ENCODE results near the gene ATG14.
"Not testable (repeated sequence)": the region's sequence is repeated elsewhere in the genome, so short reads cannot be mapped to it uniquely, and the experiment has no call there.

Gene ATG14

GRCh38 chr14:55349565-55349964 is 62.1 kb downstream of the ATG14 start:
- no peak overlapping the region for H3K27ac ChIP-seq (ENCODE audit: low read depth, low read length)
- H3K36me3 ChIP-seq (ENCODE audit: insufficient read depth, low read length), result peaks cover 27% of the 10 kb centered on the region

GRCh38 chr14:55348766-55349453 is 62.7 kb downstream of the ATG14 start:
- Histone ChIP-seq H3K36me3 (ENCODE audit: insufficient read depth, low read length) (peaks cover 27% of the 10 kb centered on the region), H3K9me3 (ENCODE audit: insufficient read depth, low read depth, low read length) (no peaks in the 10 kb centered on the region), H3K27me3 (ENCODE audit: insufficient read depth, low read length) (no peaks in the 10 kb centered on the region), H3K27ac (ENCODE audit: low read depth, low read length) (no peak overlapping the region), H3K9ac (ENCODE audit: low read depth, low read length) (no peak overlapping the region), H3K4me3 (ENCODE audit: low read length) (no peak overlapping the region), H3K4me1 (ENCODE audit: insufficient read depth, low read length) (no peaks in the 10 kb centered on the region)
- WGBS, result 89% methylated on average over 4 of the region's 4 CpGs

More at GRCh38 chr14:55349565-55349964, 62.1 kb downstream of the ATG14 start:
- Histone ChIP-seq H3K4me1 (ENCODE audit: insufficient read depth, low read length) (no peaks in the 10 kb centered on the region), H3K9me3 (ENCODE audit: insufficient read depth, low read depth, low read length) (no peaks in the 10 kb centered on the region), H3K4me3 (ENCODE audit: low read length) (no peak overlapping the region), H3K27me3 (ENCODE audit: insufficient read depth, low read length) (no peaks in the 10 kb centered on the region), H3K9ac (ENCODE audit: low read depth, low read length) (no peak overlapping the region)
- WGBS, result 93% methylated on average over 12 of the region's 12 CpGs

- H3K27me3 ChIP-seq (ENCODE audit: insufficient read depth, low read length), result no peaks in the 10 kb centered on the region
- H3K36me3 ChIP-seq (ENCODE audit: insufficient read depth, low read length), result peaks cover 24% of the 10 kb centered on the region
- no peaks in the 10 kb centered on the region for H3K4me1 ChIP-seq (ENCODE audit: insufficient read depth, low read length)
- no peak overlapping the region for H3K4me3 ChIP-seq (ENCODE audit: low read length)
- H3K9me3 ChIP-seq (ENCODE audit: insufficient read depth, low read depth, low read length), result no peaks in the 10 kb centered on the region
- 96% methylated on average over 3 of the region's 3 CpGs for WGBS
- H3K9ac ChIP-seq (ENCODE audit: low read depth, low read length), result no peak overlapping the region
- no peak overlapping the region for H3K27ac ChIP-seq (ENCODE audit: low read depth, low read length)
Measured at GRCh38 chr14:55347748-55348147, 63.9 kb downstream of the ATG14 start.

- Histone ChIP-seq H3K27ac (ENCODE audit: low read depth, low read length) (no peak overlapping the region), H3K9me3 (ENCODE audit: insufficient read depth, low read depth, low read length) (no peaks in the 10 kb centered on the region), H3K27me3 (ENCODE audit: insufficient read depth, low read length) (no peaks in the 10 kb centered on the region), H3K36me3 (ENCODE audit: insufficient read depth, low read length) (peaks cover 18% of the 10 kb centered on the region), H3K4me1 (ENCODE audit: insufficient read depth, low read length) (no peaks in the 10 kb centered on the region), H3K9ac (ENCODE audit: low read depth, low read length) (no peak overlapping the region), H3K4me3 (ENCODE audit: low read length) (no peak overlapping the region)
- 89% methylated on average over 1 of the region's 1 CpG for WGBS
Measured at GRCh38 chr14:55347040-55347439, 64.6 kb downstream of the ATG14 start.

GRCh38 chr14:55344582-55345163 is 67.0 kb downstream of the ATG14 start:
- WGBS, result 86% methylated on average over 5 of the region's 6 CpGs
- not testable (repeated sequence) for H3K36me3 ChIP-seq (ENCODE audit: insufficient read depth, low read length); H3K9me3 ChIP-seq (ENCODE audit: insufficient read depth, low read depth, low read length); H3K27ac ChIP-seq (ENCODE audit: low read depth, low read length); H3K9ac ChIP-seq (ENCODE audit: low read depth, low read length); H3K27me3 ChIP-seq (ENCODE audit: insufficient read depth, low read length); H3K4me3 ChIP-seq (ENCODE audit: low read length); H3K4me1 ChIP-seq (ENCODE audit: insufficient read depth, low read length)

GRCh38 chr14:55341781-55342180 is 69.8 kb downstream of the ATG14 start:
- no peak overlapping the region for H3K9ac ChIP-seq (ENCODE audit: low read depth, low read length)
- WGBS, result no CpG with 5 or more reads among the region's 2 CpGs
- H3K27me3 ChIP-seq (ENCODE audit: insufficient read depth, low read length), result no peaks in the 10 kb centered on the region
- H3K9me3 ChIP-seq (ENCODE audit: insufficient read depth, low read depth, low read length), result no peaks in the 10 kb centered on the region
- no peaks in the 10 kb centered on the region for H3K36me3 ChIP-seq (ENCODE audit: insufficient read depth, low read length)
- H3K27ac ChIP-seq (ENCODE audit: low read depth, low read length), result no peak overlapping the region
- H3K4me3 ChIP-seq (ENCODE audit: low read length), result no peak overlapping the region
- peaks cover 6% of the 10 kb centered on the region for H3K4me1 ChIP-seq (ENCODE audit: insufficient read depth, low read length)

GRCh38 chr14:55340482-55340881 is 71.1 kb downstream of the ATG14 start:
- no peak overlapping the region for H3K9ac ChIP-seq (ENCODE audit: low read depth, low read length)
- H3K27me3 ChIP-seq (ENCODE audit: insufficient read depth, low read length), result no peaks in the 10 kb centered on the region
- H3K4me3 ChIP-seq (ENCODE audit: low read length), result no peak overlapping the region
- H3K36me3 ChIP-seq (ENCODE audit: insufficient read depth, low read length), result no peaks in the 10 kb centered on the region
- peaks cover 6% of the 10 kb centered on the region for H3K4me1 ChIP-seq (ENCODE audit: insufficient read depth, low read length)
- 93% methylated on average over 2 of the region's 3 CpGs for WGBS
- H3K9me3 ChIP-seq (ENCODE audit: insufficient read depth, low read depth, low read length), result no peaks in the 10 kb centered on the region
- no peak overlapping the region for H3K27ac ChIP-seq (ENCODE audit: low read depth, low read length)

GRCh38 chr14:55339770-55340169 is 71.9 kb downstream of the ATG14 start:
- H3K36me3 ChIP-seq (ENCODE audit: insufficient read depth, low read length), result no peaks in the 10 kb centered on the region
- H3K27ac ChIP-seq (ENCODE audit: low read depth, low read length), result no peak overlapping the region
- H3K4me1 ChIP-seq (ENCODE audit: insufficient read depth, low read length), result peaks cover 6% of the 10 kb centered on the region
- 57% methylated on average over 2 of the region's 2 CpGs for WGBS
- no peak overlapping the region for H3K4me3 ChIP-seq (ENCODE audit: low read length)
- H3K27me3 ChIP-seq (ENCODE audit: insufficient read depth, low read length), result no peaks in the 10 kb centered on the region
- H3K9me3 ChIP-seq (ENCODE audit: insufficient read depth, low read depth, low read length), result no peaks in the 10 kb centered on the region
- H3K9ac ChIP-seq (ENCODE audit: low read depth, low read length), result no peak overlapping the region

GRCh38 chr14:55336691-55337090 is 74.9 kb downstream of the ATG14 start:
- Histone ChIP-seq H3K4me1 (ENCODE audit: insufficient read depth, low read length) (peaks cover 14% of the 10 kb centered on the region), H3K9me3 (ENCODE audit: insufficient read depth, low read depth, low read length) (no peaks in the 10 kb centered on the region), H3K36me3 (ENCODE audit: insufficient read depth, low read length) (no peaks in the 10 kb centered on the region), H3K4me3 (ENCODE audit: low read length) (no peak overlapping the region), H3K27ac (ENCODE audit: low read depth, low read length) (no peak overlapping the region), H3K27me3 (ENCODE audit: insufficient read depth, low read length) (no peaks in the 10 kb centered on the region), H3K9ac (ENCODE audit: low read depth, low read length) (no peak overlapping the region)
- 86% methylated on average over 2 of the region's 3 CpGs for WGBS

- H3K4me3 ChIP-seq (ENCODE audit: low read length), result no peak overlapping the region
- H3K9me3 ChIP-seq (ENCODE audit: insufficient read depth, low read depth, low read length), result no peaks in the 10 kb centered on the region
- peaks cover 14% of the 10 kb centered on the region for H3K4me1 ChIP-seq (ENCODE audit: insufficient read depth, low read length)
- no peaks in the 10 kb centered on the region for H3K27me3 ChIP-seq (ENCODE audit: insufficient read depth, low read length)
- H3K27ac ChIP-seq (ENCODE audit: low read depth, low read length), result no peak overlapping the region
- H3K9ac ChIP-seq (ENCODE audit: low read depth, low read length), result no peak overlapping the region
- H3K36me3 ChIP-seq (ENCODE audit: insufficient read depth, low read length), result no peaks in the 10 kb centered on the region
- 93% methylated on average over 2 of the region's 2 CpGs for WGBS
Measured at GRCh38 chr14:55336162-55336561, 75.5 kb downstream of the ATG14 start.

- H3K9me3 ChIP-seq (ENCODE audit: insufficient read depth, low read depth, low read length), result no peaks in the 10 kb centered on the region
- no peaks in the 10 kb centered on the region for H3K27me3 ChIP-seq (ENCODE audit: insufficient read depth, low read length)
- H3K27ac ChIP-seq (ENCODE audit: low read depth, low read length), result no peak overlapping the region
- peaks cover 8% of the 10 kb centered on the region; the same call in 1 of the 2 replicates for H3K4me1 ChIP-seq (ENCODE audit: insufficient read depth, low read length)
- no peak overlapping the region for H3K4me3 ChIP-seq (ENCODE audit: low read length)
- 97% methylated on average over 4 of the region's 4 CpGs for WGBS
- no peak overlapping the region for H3K9ac ChIP-seq (ENCODE audit: low read depth, low read length)
- no peaks in the 10 kb centered on the region for H3K36me3 ChIP-seq (ENCODE audit: insufficient read depth, low read length)
Measured at GRCh38 chr14:55333711-55334485, 77.7 kb downstream of the ATG14 start.

Data from HUES64 (cell line).